ENCODE data around the gene GNE.

DNA sequence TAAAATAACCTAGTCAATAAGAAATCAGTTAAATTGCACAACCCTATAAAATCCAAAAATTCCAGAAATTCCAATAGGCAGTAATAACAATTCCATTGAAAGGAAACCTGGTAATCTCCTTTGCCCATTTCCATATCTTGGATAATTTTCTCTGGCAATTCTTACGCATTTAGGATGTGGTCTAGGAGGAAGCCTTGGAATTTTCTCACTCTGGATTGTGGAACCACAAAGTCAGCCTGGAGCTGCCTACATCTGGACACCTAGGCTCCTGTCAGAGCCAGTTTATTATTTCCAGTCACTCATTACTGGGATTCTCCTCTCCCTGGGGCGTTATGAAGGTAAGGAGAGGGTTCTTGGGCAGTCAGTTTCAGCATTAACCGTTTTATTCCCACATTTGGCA is 40.3 kb upstream of the GNE start:
- TF ChIP-seq, protein P1, sequence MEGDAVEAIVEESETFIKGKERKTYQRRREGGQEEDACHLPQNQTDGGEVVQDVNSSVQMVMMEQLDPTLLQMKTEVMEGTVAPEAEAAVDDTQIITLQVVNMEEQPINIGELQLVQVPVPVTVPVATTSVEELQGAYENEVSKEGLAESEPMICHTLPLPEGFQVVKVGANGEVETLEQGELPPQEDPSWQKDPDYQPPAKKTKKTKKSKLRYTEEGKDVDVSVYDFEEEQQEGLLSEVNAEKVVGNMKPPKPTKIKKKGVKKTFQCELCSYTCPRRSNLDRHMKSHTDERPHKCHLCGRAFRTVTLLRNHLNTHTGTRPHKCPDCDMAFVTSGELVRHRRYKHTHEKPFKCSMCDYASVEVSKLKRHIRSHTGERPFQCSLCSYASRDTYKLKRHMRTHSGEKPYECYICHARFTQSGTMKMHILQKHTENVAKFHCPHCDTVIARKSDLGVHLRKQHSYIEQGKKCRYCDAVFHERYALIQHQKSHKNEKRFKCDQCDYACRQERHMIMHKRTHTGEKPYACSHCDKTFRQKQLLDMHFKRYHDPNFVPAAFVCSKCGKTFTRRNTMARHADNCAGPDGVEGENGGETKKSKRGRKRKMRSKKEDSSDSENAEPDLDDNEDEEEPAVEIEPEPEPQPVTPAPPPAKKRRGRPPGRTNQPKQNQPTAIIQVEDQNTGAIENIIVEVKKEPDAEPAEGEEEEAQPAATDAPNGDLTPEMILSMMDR (IDR thresholded peaks at IDR 0.05), result no peak
- TF ChIP-seq POLR2A (IDR thresholded peaks at IDR 0.05), result no peak
